HG03442 (cell line): ENCODE measurements around the gene AUH.

Experiments
- ATAC-seq: cut with Tn5 transposase; IDR thresholded peaks from one replicate; pipeline ENCODE4 v1.9.1; 2021; ENCODE audit warnings: mild to moderate bottlenecking, moderate library complexity; ENCODE audit not compliant: unreplicated experiment

Gene AUH

GRCh38 chr9:91253488-91253887 is 108.2 kb downstream of the AUH start:
- ATAC-seq = no peak

GRCh38 chr9:91248707-91249106 is 113.0 kb downstream of the AUH start:
- no peak for ATAC-seq

GRCh38 chr9:91247278-91247677 is 114.4 kb downstream of the AUH start:
- no peak for ATAC-seq

- no peak for ATAC-seq
Measured at GRCh38 chr9:91246846-91247245, 114.9 kb downstream of the AUH start.

GRCh38 chr9:91245431-91246313 is 116.0 kb downstream of the AUH start:
- ATAC-seq = no peak

GRCh38 chr9:91243029-91243428 is 118.7 kb downstream of the AUH start:
- no peak for ATAC-seq

- ATAC-seq = no peak
Measured at GRCh38 chr9:91241909-91242308, 119.8 kb downstream of the AUH start.

- ATAC-seq = no peak
Measured at GRCh38 chr9:91240596-91241165, 121.0 kb downstream of the AUH start.

GRCh38 chr9:91239367-91240111 is 122.2 kb downstream of the AUH start:
- ATAC-seq = no peak

GRCh38 chr9:91234523-91234922 is 127.2 kb downstream of the AUH start:
- no peak for ATAC-seq

GRCh38 chr9:91231619-91232018 is 130.1 kb downstream of the AUH start:
- ATAC-seq = no peak

- no peak for ATAC-seq
Measured at GRCh38 chr9:91223000-91223399, 138.7 kb downstream of the AUH start.

- ATAC-seq = no peak
Measured at GRCh38 chr9:91222457-91222856, 139.3 kb downstream of the AUH start.

GRCh38 chr9:91221332-91221731 is 140.4 kb downstream of the AUH start:
- no peak for ATAC-seq

- ATAC-seq = no peak
Measured at GRCh38 chr9:91220491-91221135, 141.1 kb downstream of the AUH start.

GRCh38 chr9:91220021-91220420 is 141.7 kb downstream of the AUH start:
- ATAC-seq = no peak

- no peak for ATAC-seq
Measured at GRCh38 chr9:91219557-91219956, 142.2 kb downstream of the AUH start.

- no peak for ATAC-seq
Measured at GRCh38 chr9:91217388-91217787, 144.3 kb downstream of the AUH start.

GRCh38 chr9:91214867-91215266 is 146.9 kb downstream of the AUH start:
- no peak for ATAC-seq

- no peak for ATAC-seq
Measured at GRCh38 chr9:91214086-91214485, 147.6 kb downstream of the AUH start.

GRCh38 chr9:91212596-91213243 is 149.0 kb downstream of the AUH start:
- no peak for ATAC-seq
